Adipocyte (in vitro differentiated cells): ENCODE results near the gene SPATA16.
"Not testable (repeated sequence)": the region's sequence is repeated elsewhere in the genome, so short reads cannot be mapped to it uniquely, and the experiment has no call there.

ENCODE experiments used
- DNase-seq: peaks from one replicate; pipeline ENCODE4 v3.0.0-alpha.2; 2015; ENCODE audit warnings: low read depth
- H3K27me3 ChIP-seq: replicated peaks from 2 replicates; pipeline ENCODE4 v1.7.0; 2013; ENCODE audit warnings: mild to moderate bottlenecking, low read length, moderate library complexity; ENCODE audit not compliant: control insufficient read depth, insufficient read depth
- H3K36me3 ChIP-seq: 2 replicates; pipeline ENCODE4 v1.7.0; 2013; ENCODE audit warnings: low read length, mild to moderate bottlenecking, moderate library complexity; ENCODE audit not compliant: control insufficient read depth, insufficient read depth, severe bottlenecking
- H3K4me1 ChIP-seq: 2 replicates; pipeline ENCODE4 v1.7.0; 2013; ENCODE audit warnings: mild to moderate bottlenecking, low read length, moderate library complexity; ENCODE audit not compliant: control insufficient read depth, insufficient read depth
- H3K4me3 ChIP-seq: 2 replicates; pipeline ENCODE4 v1.7.0; 2013; ENCODE audit warnings: mild to moderate bottlenecking, low read length, moderate library complexity
- H3K9ac ChIP-seq: 2 replicates; pipeline ENCODE4 v1.7.0; 2013; ENCODE audit warnings: mild to moderate bottlenecking, low read length, moderate library complexity
- H3K9me3 ChIP-seq: 2 replicates; pipeline ENCODE4 v1.7.0; 2013; ENCODE audit warnings: mild to moderate bottlenecking, low read length, moderate library complexity; ENCODE audit not compliant: control insufficient read depth

SPATA16 gene

DNA sequence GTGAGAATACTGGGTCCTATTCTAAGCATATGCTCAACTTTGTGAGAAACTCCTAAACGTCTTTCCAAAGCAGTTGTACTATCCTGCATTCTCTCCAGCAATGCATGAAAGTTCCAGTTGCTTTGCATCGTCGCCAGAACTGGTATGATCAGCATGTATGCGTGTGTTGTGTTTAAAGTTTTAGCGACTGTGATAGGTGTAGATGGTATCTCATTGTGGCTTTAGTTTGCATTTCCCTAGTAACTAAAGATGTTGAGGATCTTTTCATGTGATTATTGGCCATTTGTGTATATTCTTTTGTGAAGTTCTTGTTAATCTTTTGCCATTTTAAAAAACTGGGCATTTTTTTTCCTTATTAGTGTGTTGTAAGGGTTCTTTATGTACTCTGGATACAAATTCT lies 115.1 kb downstream of the SPATA16 start:
- no peaks in the 10 kb centered on the region for H3K4me1 ChIP-seq
- no peak overlapping the region for H3K9ac ChIP-seq
- no peaks in the 10 kb centered on the region for H3K9me3 ChIP-seq
- no peak overlapping the region for H3K4me3 ChIP-seq
- DNase-seq, result no peak
- no peaks in the 10 kb centered on the region for H3K36me3 ChIP-seq
- H3K27me3 ChIP-seq, result no peaks in the 10 kb centered on the region

GRCh38 chr3:173021547-173022185 lies 119.4 kb downstream of the SPATA16 start:
- Histone ChIP-seq H3K36me3 (no peaks in the 10 kb centered on the region), H3K4me1 (no peaks in the 10 kb centered on the region), H3K9ac (no peak overlapping the region), H3K4me3 (no peak overlapping the region), H3K9me3 (no peaks in the 10 kb centered on the region), H3K27me3 (peaks cover 5% of the 10 kb centered on the region)
- no peak for DNase-seq

GRCh38 chr3:173020128-173020527 lies 120.9 kb downstream of the SPATA16 start:
- not testable (repeated sequence) for H3K27me3 ChIP-seq, H3K36me3 ChIP-seq, H3K4me1 ChIP-seq, DNase-seq, H3K9me3 ChIP-seq, H3K9ac ChIP-seq, H3K4me3 ChIP-seq

- H3K4me1 ChIP-seq, result no peaks in the 10 kb centered on the region
- DNase-seq, result no peak
- H3K9ac ChIP-seq, result no peak overlapping the region
- H3K9me3 ChIP-seq, result no peaks in the 10 kb centered on the region
- no peak overlapping the region for H3K4me3 ChIP-seq
- no peaks in the 10 kb centered on the region for H3K36me3 ChIP-seq
- peaks cover 5% of the 10 kb centered on the region for H3K27me3 ChIP-seq
Observed at GRCh38 chr3:173019378-173019777, 121.7 kb downstream of the SPATA16 start.

GRCh38 chr3:173018758-173019157 lies 122.3 kb downstream of the SPATA16 start:
- Histone ChIP-seq H3K27me3 (peaks cover 5% of the 10 kb centered on the region), H3K4me1 (no peaks in the 10 kb centered on the region), H3K9me3 (no peaks in the 10 kb centered on the region), H3K9ac (no peak overlapping the region), H3K36me3 (no peaks in the 10 kb centered on the region), H3K4me3 (no peak overlapping the region)
- no peak for DNase-seq

DNA sequence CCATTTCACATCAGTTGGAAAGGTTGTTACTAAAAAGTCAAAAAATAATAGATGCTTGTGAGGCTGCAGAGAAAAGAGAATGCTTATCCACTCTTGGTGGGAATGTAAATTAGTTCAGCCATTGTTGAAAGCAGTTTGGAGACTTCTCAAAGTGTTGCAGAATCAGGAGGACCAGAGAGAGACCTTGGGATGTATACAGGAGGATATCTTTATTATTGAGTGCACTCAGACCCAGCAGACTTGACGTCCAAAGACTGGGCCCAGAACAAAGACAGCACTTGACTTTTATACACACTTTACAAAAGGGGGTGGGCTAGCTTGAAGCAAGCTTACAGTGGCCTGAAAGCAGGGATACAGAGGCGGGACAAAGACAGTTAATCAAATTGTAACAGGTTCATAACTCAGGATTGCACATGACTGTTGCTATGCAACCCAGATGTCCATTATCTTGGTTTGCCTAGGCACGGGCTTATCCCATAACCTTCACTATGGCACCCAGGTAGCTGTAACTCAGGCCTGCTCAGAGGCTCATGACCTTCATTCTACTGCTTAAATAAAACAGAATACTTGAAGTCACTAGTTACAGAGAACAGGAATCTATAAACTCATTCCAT lies 127.7 kb downstream of the SPATA16 start:
- DNase-seq, result no peak
- no peak overlapping the region for H3K4me3 ChIP-seq
- H3K9ac ChIP-seq, result no peak overlapping the region
- H3K9me3 ChIP-seq, result no peaks in the 10 kb centered on the region
- H3K27me3 ChIP-seq, result peaks cover 7% of the 10 kb centered on the region
- H3K4me1 ChIP-seq, result no peaks in the 10 kb centered on the region
- H3K36me3 ChIP-seq, result no peaks in the 10 kb centered on the region

DNA sequence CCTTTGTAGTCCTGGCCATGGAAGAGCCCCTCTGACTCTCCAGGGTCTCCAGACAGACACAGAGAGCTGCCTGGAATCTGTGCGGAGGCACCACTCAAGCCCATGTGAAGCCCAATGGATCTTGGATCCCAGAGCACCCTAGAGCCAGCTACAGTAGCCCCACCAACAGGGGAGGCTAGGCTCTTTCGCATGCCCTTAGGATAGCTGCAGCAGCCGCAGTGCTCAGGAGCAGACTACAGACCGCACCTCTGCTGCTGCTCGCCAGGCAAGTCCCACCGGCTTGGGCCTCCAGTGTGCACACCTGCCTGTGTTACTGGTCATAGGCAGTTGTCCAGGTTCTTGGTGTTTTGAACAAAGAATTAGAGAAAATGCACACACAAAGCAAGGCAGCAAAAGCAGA lies 131.6 kb downstream of the SPATA16 start:
- DNase-seq, result no peak
- no peak overlapping the region for H3K4me3 ChIP-seq
- H3K36me3 ChIP-seq, result no peaks in the 10 kb centered on the region
- no peak overlapping the region for H3K9ac ChIP-seq
- H3K9me3 ChIP-seq, result no peaks in the 10 kb centered on the region
- H3K4me1 ChIP-seq, result no peaks in the 10 kb centered on the region
- peaks cover 2% of the 10 kb centered on the region for H3K27me3 ChIP-seq

- H3K9me3 ChIP-seq, result no peaks in the 10 kb centered on the region
- H3K36me3 ChIP-seq, result no peaks in the 10 kb centered on the region
- H3K4me1 ChIP-seq, result no peaks in the 10 kb centered on the region
- no peak for DNase-seq
- H3K9ac ChIP-seq, result no peak overlapping the region
- H3K4me3 ChIP-seq, result no peak overlapping the region
- H3K27me3 ChIP-seq, result peaks cover 2% of the 10 kb centered on the region
Observed at GRCh38 chr3:173008978-173009377, 132.1 kb downstream of the SPATA16 start.

- no peak for DNase-seq
Observed at GRCh38 chr3:173007079-173007723, 133.8 kb downstream of the SPATA16 start.

GRCh38 chr3:173006006-173006405 lies 135.0 kb downstream of the SPATA16 start:
- no peaks in the 10 kb centered on the region for H3K9me3 ChIP-seq
- H3K4me3 ChIP-seq, result no peak overlapping the region
- H3K36me3 ChIP-seq, result no peaks in the 10 kb centered on the region
- no peaks in the 10 kb centered on the region for H3K4me1 ChIP-seq
- no peaks in the 10 kb centered on the region for H3K27me3 ChIP-seq
- H3K9ac ChIP-seq, result no peak overlapping the region
- DNase-seq, result no peak

More at GRCh38 chr3:173007079-173007723, 133.8 kb downstream of the SPATA16 start:
- peaks cover 2% of the 10 kb centered on the region for H3K27me3 ChIP-seq
- H3K36me3 ChIP-seq, result no peaks in the 10 kb centered on the region
- no peak overlapping the region for H3K4me3 ChIP-seq
- no peaks in the 10 kb centered on the region for H3K4me1 ChIP-seq
- H3K9me3 ChIP-seq, result no peaks in the 10 kb centered on the region
- no peak overlapping the region for H3K9ac ChIP-seq

DNA sequence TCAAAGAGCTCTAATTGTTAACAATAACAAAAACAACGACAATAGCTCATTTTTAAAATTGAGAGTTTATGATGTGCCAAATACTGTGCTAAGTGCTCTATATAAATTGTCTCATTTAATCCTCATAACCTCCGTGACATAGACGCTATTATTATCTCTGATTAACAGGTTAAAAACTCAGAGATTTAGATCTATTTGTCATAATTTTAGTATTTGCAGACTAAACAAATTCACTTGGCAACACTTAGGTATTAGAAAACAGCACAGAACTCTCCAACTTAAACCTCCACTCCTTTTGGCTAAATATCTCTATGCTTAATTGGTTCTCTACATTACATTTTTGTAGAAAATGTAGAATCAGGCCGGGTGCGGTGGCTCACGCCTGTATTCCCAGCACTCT lies 136.4 kb downstream of the SPATA16 start:
- Histone ChIP-seq H3K27me3 (no peaks in the 10 kb centered on the region), H3K9me3 (no peaks in the 10 kb centered on the region), H3K36me3 (no peaks in the 10 kb centered on the region), H3K4me3 (no peak overlapping the region), H3K9ac (no peak overlapping the region), H3K4me1 (no peaks in the 10 kb centered on the region)
- DNase-seq, result no peak
